Large intestine (tissue), 1 donor: ENCODE measurements around the gene HMG20A. TPM values are rescaled to one million over a fixed set of nuclear protein-coding genes. Genes with fewer than 3 reads are reported as not detected.

Source experiments
- polyA plus RNA-seq: library from polyadenylated mRNA; unstranded; fragments of 120-200 nt; gene quantifications from one replicate; pipeline ENCODE4 v1.2.1, GENCODE V29; 2013

The HMG20A gene
- polyA plus RNA-seq, 1 donor: 38.8 TPM

Other genes with a start within 250 kb of the HMG20A start
- gene PEAK1, start 784 bp upstream of the HMG20A start, polyA plus RNA-seq: 25.7 TPM
- 25.0 TPM for gene LINGO1, start 212.0 kb downstream of the HMG20A start, polyA plus RNA-seq